GM19452 (cell line): Measurements from ENCODE around the gene REV1.

Source experiments
- ATAC-seq: cut with Tn5 transposase; IDR thresholded peaks from one replicate; pipeline ENCODE4 v1.9.1; 2021; ENCODE audit not compliant: unreplicated experiment

REV1 gene

DNA sequence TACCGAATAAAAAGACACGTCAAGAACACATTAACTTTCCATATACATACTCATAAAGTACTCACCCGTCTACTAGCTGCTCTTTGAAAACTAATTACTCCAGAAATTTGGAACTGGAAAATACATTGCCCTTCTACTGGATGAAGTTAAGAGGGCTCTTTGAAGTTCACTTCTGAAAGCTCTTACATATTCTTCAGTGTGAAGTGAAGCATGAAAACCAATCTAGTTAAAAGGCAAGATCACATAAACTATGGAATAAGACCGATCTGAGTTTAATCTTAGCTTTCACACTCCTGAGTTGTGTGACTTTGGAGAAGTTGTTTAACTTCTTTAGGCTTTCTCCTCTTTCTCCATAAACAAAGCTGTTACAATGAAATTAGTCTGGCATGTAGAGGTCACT lies 38.5 kb downstream of the REV1 start:
- ATAC-seq: no peak

DNA sequence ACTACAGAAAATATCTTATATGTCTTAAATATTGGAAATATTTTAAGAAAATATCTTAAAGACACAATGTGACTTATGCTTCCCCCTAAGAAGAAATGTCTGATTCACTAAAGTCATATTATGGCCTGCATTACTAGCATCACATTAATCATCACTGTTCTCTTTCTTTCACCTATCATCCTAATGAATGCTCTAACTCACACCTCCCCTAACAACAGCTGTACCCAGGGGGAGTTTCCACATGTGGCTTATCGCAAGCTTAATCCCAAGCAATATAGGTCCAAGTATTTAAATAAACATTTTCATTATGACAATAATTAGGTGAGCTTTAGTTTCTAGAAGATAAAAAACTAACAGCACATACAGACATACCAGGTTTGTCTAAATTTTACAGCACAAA lies 39.6 kb downstream of the REV1 start:
- ATAC-seq: no peak

DNA sequence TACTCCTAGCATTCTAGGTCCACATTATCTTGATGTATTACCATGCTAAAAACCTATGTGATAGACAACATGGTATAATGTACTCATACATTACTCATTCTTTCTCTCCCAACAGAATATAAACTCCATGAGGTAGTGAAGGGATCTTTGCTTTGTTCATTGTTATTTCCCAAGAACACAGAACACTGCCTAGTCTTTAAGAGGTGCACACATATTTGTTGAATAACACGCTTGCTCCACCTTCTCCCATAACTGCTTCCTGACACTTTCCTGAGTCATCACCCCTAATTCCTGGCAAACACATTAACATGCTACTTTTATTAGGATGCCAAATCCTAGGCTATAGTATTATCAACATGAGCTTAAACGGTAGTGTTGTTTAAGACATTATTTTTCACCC lies 41.3 kb downstream of the REV1 start:
- no peak for ATAC-seq

DNA sequence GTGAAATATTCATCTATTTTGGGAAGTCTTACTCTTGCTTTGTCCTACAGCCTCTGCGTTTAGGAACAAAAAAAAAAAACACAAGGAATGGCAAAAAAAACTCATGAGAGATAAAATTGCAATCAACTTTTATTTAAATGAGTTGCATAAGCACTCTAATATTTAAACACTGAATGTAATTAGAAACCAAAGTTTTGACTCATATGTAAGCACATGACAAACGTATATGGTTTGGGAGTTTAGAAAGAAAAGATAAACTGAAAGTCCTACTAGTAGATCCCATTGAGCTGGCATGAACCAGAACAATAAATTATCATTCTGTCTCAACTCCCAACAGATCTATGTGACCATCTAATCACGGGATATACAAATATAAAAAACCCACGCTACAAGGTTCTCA lies 44.8 kb downstream of the REV1 start:
- no peak for ATAC-seq

GRCh38 chr2:99444222-99444621 lies 45.6 kb downstream of the REV1 start:
- ATAC-seq: no peak

DNA sequence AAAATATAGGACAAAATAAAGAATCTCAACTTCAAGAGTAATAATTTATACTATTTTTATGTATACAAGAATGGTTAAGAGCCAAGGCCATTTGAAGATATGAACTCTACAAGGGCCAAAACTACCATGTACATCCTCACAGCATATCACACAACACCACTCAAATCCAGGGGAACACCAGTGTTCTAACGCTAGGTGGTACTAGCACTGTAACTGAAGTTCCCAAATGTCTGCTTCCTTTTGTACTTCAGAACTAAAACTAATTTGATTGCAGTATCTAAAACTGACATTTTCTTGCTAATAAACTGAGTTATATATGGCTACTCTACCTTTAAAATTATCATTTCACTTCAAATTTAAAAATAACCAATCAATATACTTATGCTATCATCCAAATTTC lies 47.0 kb downstream of the REV1 start:
- ATAC-seq: no peak

DNA sequence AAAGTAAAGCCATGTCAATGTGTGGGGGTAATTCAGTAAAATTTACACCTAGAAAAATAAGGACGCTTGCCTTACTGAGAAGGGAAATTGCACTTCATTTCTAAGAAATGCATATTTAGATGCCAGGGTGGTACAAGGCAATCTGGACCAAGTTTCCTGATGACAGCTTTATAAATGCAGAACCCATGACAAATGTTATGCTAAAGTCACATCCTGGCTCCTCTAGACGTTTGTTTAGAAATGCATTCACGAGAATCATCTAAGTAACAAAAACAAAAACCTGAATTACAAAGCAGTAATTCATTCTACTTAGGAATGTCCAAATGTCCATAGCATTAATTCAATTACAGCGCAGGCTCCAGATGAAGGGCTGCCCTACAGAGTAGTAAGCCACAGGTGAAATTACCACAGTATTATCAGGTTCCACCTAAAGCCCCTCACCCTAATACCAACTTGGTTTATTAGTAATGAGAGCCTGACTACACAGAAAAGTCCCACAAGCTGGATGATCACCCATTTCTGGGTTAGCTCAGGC lies 49.8 kb downstream of the REV1 start:
- no peak for ATAC-seq

GRCh38 chr2:99436874-99437273 lies 52.9 kb downstream of the REV1 start:
- ATAC-seq: no peak

DNA sequence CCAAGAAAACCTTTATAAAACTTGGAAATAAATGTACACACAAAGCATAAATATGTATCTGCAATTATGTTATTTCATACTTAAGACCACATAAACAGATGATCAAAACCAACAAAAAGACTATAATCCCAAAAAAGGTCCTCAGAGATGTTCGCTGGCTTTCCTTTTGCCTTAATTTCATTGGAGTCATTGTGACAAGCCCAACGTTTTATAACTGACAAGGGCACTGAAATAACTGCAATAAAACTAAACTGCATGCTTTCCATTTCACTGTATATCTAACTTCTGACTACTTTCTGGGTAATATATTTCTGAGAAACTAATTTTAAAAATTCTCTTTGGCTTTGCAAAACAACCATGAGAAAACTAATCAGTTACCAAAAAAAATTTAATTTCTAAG lies 56.5 kb downstream of the REV1 start:
- ATAC-seq: no peak

GRCh38 chr2:99431587-99432275 lies 58.1 kb downstream of the REV1 start:
- no peak for ATAC-seq

DNA sequence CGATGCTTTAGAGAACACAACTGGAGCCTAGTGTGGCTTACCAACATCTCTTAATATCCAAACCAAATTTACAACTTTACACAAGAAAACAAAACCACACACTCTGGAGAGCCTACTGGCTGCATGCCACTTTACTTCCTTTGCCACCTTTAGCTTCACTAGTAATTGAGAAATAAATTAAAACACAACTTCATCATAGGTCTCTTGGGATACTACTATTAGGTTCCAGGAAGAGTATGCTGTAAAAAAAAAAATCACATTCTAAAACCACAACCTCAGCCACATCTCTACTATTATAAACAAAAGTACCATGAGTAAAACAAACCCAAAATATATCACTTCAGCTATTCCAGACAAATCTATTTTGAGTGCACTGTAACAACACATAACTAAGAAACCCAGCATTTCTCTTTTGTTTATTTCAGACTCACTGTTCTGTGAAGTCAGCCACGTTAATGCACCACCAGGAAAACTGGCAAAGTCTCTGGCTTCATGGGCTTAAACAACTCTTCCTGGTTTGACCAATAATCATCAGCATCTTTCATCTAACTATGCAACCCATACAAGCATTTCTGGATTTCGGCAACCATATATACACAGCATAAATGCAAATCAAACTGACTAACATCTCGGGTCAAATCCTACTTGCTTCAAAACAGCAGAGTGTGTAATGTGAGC lies 59.1 kb downstream of the REV1 start:
- no peak for ATAC-seq

DNA sequence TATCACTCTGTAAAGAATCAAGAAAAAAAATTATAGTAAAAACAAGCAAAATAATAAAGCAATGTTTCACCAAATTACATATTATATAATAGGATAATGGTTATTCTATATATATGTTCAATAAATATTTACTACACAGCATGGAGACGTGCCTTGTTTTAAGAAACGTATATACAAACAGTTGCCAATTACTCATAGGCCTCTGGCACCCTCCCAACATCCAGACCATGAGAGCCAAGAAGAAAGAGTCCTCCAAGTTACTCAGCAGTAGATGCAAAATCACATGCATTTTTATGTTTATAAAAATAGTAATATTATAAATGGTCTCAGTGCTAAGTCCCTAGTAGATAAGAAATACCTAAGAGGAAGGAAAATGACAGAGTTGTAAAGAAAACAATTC lies 64.8 kb downstream of the REV1 start:
- no peak for ATAC-seq

DNA sequence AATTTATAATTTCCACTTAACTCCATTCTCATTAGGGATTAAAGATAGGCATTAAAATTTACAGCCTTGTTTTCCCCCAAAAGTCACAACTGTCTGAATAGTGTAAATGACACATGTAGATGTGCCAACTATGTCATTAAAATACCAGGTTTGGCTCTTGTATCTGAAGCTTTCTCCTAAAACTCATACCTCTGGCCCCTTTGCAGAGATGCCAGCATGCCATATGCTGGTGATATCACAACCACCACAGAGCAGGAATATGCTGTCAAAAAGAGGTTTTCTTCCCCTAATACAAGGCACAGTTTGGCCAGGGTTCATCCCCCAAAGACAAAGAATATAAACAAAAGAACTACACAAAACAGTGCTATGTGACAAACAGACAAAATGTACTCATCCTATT lies 65.4 kb downstream of the REV1 start:
- no peak for ATAC-seq

DNA sequence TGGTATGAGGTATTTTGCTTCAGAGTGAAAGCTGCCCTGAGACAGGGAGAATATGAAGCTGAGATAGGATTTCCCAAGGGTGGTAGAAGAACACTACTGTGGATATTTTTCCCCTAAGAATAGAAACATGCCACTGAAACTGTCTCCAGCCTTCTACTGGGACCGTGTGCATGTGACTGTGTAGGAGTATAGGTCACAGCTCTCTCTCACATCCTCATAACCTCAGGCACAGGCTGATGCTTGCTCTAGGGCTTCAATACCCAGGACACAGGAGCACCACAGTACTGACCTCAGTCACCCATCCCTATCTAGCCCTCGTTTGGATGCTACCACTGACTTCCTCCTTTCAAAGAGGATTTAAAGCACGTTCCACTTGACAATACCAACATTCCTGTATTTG lies 67.2 kb downstream of the REV1 start:
- ATAC-seq: no peak

DNA sequence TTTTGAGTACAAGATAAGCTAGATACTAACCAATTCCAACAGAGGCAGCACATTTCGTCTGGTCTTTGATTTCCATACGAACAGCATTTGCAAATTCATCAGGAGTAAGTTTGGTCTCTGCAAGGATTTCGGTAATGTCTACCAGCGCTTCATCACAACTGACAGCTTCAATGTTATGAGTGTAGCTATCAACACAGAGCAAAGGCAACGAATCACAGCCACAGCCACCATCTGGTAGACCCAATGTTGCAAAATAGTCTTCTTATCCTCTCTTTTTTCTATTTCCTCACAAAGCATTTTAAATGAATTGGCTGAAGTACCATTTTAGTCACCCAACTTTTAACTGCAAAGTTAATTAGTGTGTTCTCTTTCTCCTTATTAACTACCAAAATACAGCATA lies 68.3 kb downstream of the REV1 start:
- ATAC-seq: no peak

DNA sequence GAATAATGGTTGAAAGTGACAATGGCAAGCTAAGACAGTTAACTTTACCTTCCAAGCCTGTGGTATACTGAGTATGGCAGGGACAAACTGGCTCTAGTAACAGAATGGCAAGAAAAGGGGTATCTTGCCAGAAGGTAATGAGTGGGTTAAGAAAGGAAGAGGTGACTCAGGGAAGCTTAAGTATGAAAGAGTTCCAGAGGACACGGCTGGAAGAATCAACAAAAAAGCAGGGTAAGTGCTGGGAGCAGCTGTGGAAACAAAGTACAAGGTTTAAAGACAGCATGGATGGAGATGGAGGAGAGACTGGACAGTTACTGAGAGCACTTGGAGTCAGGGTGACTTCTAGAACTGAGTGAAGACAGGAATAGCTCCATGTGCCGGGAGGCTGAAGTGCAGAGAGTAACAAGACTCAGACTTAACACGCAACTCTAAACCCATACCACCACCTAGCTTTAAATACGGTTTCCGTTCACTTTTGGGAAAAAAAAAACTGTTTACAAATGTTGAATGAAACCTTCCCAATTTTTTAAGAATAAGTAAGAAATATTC lies 69.0 kb downstream of the REV1 start:
- ATAC-seq: no peak

DNA sequence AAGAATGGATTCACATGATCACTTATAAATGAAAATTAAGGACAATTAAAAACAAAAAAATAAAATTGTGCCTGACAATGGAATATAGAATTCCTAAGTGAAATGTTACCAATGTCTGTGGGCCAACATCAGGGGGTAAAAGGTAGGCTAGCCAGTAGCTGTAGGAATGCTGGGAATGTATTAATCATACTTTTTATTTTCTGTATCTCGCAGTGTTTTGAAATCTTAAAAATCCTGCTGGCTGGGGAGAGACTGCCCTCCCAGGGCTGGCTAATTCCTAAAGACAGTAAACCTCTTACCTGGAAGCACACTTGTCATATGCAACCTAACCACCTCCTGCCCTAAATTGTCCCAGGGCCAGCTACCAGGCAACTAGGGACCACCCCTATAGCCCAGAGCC lies 69.8 kb downstream of the REV1 start:
- ATAC-seq: no peak

GRCh38 chr2:99417396-99417795 lies 72.4 kb downstream of the REV1 start:
- no peak for ATAC-seq

DNA sequence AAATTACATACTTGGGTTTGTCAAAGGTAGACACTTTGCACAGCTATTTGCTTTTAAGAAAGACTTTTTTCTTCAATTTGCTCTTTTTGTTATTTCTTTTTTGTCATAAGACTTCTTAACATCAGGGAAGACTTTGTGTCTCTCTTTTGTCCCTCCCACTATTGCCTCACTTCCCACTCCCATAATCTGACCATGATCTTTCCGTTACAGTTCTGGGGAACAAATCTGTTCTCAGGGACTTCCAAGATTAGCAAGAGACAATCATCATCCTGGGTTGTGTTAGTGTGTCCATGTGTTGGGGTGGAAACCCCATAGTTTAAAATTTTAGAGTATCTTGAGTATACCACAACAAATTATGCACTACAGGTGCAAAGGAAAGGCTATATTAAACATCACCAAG lies 75.3 kb downstream of the REV1 start:
- no peak for ATAC-seq

- no peak for ATAC-seq
These were observed 79.5 kb downstream of the REV1 start for GRCh38 chr2:99410276-99410675.

DNA sequence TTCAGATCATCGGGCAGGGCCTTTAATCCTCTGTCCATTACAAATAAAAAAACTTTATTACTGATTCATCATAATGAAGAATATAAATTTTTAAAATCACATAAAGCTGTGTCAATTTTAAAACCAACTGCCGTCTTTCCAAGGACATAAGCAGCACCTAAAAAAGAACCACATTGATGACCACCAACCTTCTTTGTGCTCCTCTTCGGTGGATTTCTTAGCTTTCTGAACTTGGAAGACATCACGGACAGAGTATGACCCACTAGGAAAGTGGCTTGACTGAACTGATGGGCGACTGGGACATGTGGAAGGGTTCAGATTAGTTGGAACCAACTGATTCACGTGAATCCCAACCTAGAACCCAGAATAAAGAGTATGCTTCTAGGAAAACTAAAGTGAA lies 83.7 kb downstream of the REV1 start:
- no peak for ATAC-seq
